GM21526 (cell line): ENCODE results near the gene COMMD10.
A peak's percentile ranks its signal among the peaks of the same experiment; 100 is the strongest.

Source experiments
- ATAC-seq: cut with Tn5 transposase; IDR thresholded peaks from one replicate; pipeline ENCODE4 v1.9.1; 2021; ENCODE audit warnings: moderate library complexity; ENCODE audit not compliant: unreplicated experiment, low FRiP score

Gene COMMD10

GRCh38 chr5:116178925-116179324 is 94.1 kb downstream of the COMMD10 start:
- no peak for ATAC-seq

GRCh38 chr5:116209166-116209565 is 124.3 kb downstream of the COMMD10 start:
- ATAC-seq: no peak

GRCh38 chr5:116212225-116212624 is 127.4 kb downstream of the COMMD10 start:
- ATAC-seq: no peak

- ATAC-seq: no peak
Observed at GRCh38 chr5:116216246-116216645, 131.4 kb downstream of the COMMD10 start.

- ATAC-seq: no peak
Observed at GRCh38 chr5:116225281-116225922, 140.6 kb downstream of the COMMD10 start.

- ATAC-seq: no peak
Observed at GRCh38 chr5:116229131-116229689, 144.4 kb downstream of the COMMD10 start.

GRCh38 chr5:116231288-116231687 is 146.5 kb downstream of the COMMD10 start:
- ATAC-seq: no peak

GRCh38 chr5:116234681-116235080 is 149.9 kb downstream of the COMMD10 start:
- no peak for ATAC-seq

- ATAC-seq: no peak
Observed at GRCh38 chr5:116237917-116238500, 153.2 kb downstream of the COMMD10 start.

GRCh38 chr5:116242343-116242742 is 157.5 kb downstream of the COMMD10 start:
- no peak for ATAC-seq

- ATAC-seq: no peak
Observed at GRCh38 chr5:116248432-116248831, 163.6 kb downstream of the COMMD10 start.

- ATAC-seq: no peak
Observed at GRCh38 chr5:116249648-116250047, 164.8 kb downstream of the COMMD10 start.

- no peak for ATAC-seq
Observed at GRCh38 chr5:116256717-116257116, 171.9 kb downstream of the COMMD10 start.

- no peak for ATAC-seq
Observed at GRCh38 chr5:116265471-116265870, 180.6 kb downstream of the COMMD10 start.

GRCh38 chr5:116271446-116272025 is 186.7 kb downstream of the COMMD10 start:
- ATAC-seq: no peak

GRCh38 chr5:116272281-116272941 is 187.6 kb downstream of the COMMD10 start:
- ATAC-seq: no peak

- peak; percentile 78 for ATAC-seq
Observed at GRCh38 chr5:116273448-116274242, 188.8 kb downstream of the COMMD10 start.

- ATAC-seq: no peak
Observed at GRCh38 chr5:116274251-116274650, 189.4 kb downstream of the COMMD10 start.

GRCh38 chr5:116275282-116275681 is 190.5 kb downstream of the COMMD10 start:
- no peak for ATAC-seq

GRCh38 chr5:116276952-116277351 is 192.1 kb downstream of the COMMD10 start:
- no peak for ATAC-seq
